GM19238 (cell line): ENCODE results near the gene SPRY4.
"Not testable (repeated sequence)": the region's sequence is repeated elsewhere in the genome, so short reads cannot be mapped to it uniquely, and the experiment has no call there.

Experiments
- DNase-seq: peaks from one replicate; pipeline ENCODE4 v3.0.0; 2011; ENCODE audit warnings: low spot score; ENCODE audit not compliant: insufficient read length

SPRY4 gene

DNA sequence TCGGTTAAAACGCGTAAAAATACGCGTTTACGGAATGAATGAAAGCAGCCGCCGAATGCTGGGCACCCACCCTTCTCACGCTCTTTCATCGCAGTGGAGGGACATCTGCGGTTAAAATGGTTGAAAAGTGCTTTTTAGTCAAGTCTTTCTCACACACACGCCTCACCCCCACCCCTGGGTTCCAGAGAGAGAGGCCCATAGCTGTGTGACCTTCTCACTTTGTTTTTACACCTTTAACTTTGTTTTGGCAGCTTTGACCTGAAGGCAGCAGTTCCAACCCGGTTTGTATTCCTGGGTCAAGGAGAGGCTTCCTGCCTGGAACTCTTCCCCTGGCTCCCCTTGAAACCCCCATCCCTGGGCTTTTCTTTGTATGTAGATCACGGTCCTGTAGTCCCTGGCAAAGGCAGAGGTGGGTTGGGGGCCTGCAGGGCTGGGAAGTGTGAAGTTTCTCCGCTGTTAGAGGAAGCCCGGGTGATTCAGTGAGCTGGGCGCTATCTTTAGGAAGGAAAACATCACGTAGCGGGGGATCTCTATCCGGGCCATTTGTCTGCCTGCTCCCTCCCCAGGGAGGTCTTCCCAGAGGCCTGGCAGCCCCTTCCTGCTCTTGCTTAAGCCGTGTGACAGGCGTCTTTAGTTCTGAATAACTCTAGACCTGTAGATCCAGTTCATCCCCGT lies 29.6 kb downstream of the SPRY4 start:
- DNase-seq, result no peak

- DNase-seq, result no peak
These were observed 31.3 kb downstream of the SPRY4 start for GRCh38 chr5:142293486-142293885.

GRCh38 chr5:142292808-142293207 lies 32.0 kb downstream of the SPRY4 start:
- no peak for DNase-seq

GRCh38 chr5:142292249-142292648 lies 32.6 kb downstream of the SPRY4 start:
- DNase-seq, result no peak

- no peak for DNase-seq
These were observed 34.1 kb downstream of the SPRY4 start for GRCh38 chr5:142290577-142291299.

DNA sequence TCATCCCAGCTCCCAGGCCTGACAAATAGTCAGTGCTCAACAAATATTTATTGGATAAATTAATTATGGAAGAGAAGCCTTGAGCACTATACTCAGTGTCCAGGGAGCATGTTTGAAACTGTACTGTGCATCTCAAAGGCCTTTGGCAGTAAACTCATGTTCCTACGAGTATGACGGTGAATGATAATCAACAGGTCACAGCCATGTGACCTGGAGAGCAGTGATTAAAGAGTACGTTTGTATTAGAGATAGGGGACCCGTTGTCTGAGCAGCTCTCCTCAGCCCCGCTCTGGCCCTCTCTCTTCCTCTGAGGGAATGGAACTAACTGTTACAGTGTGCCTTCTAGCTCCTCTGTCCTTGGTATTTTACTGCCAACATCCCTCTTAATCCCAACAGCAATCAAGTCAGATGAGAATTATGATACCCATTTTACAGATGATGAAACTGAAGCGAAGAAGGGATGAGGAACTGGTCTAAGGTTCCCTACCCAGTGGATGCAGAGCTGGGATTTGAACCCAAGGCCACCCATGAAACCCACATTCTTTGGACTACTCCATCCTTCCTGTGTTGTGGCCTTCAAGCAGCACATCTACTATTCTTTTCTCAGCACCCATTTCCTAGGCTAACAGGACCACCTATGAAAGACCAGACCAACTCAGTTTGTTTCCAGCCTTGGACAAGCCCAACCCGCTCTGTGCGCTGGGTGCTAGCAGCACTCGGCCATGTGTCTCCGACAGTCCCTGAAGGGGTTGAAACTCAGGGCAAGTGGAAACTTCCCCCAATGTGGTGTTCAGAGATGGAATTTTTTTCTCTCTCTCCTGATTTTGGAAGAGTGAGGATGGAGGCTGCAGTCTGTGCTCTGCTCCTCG lies 34.9 kb downstream of the SPRY4 start:
- DNase-seq, result no peak

GRCh38 chr5:142287973-142288313 lies 36.9 kb downstream of the SPRY4 start:
- DNase-seq, result no peak

GRCh38 chr5:142287096-142287972 lies 37.5 kb downstream of the SPRY4 start:
- DNase-seq, result peak; percentile 35

DNA sequence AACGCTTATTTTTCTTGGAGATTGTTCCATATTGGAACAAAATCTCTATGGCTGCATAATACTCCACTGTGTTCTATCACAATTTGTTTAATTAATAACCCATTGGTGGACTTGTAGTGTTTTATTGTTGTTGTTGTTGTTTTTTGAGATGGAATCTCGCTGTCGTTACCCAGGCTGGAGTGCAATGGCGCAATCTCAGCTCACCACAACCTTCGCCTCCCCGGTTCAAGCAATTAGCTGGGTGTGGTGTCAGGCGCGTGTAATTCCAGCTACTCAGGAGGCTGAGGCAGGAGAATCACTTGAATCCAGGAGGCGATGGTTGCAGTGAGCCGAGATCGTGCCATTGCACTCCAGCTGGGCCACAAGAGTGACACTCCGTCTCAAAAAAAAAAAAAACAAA lies 38.7 kb downstream of the SPRY4 start:
- DNase-seq, result no peak

DNA sequence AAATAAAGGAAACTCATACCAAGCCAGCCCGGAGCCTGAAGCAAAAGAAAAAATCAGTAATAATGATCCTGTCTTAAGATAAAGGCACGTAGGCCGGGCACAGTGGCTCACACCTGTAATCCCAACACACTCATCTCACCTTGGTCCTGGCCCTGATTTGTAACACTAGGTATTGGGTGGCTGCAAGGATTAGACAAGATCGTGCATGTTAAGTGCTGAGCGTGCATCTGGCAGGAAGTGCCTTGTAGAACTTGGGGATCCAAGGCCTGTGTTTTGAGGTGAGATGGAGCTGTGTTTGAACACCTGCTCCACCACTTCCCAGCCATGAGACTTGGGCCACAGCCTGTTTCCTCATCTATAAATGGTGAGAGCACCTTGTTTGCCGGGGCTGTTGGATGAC lies 41.5 kb downstream of the SPRY4 start:
- DNase-seq, result no peak

GRCh38 chr5:142281966-142282365 lies 42.9 kb downstream of the SPRY4 start:
- DNase-seq, result no peak

GRCh38 chr5:142281008-142281367 lies 43.8 kb downstream of the SPRY4 start:
- no peak for DNase-seq

- no peak for DNase-seq
These were observed 44.5 kb downstream of the SPRY4 start for GRCh38 chr5:142280066-142281007.

- no peak for DNase-seq
These were observed 46.2 kb downstream of the SPRY4 start for GRCh38 chr5:142278627-142279026.

DNA sequence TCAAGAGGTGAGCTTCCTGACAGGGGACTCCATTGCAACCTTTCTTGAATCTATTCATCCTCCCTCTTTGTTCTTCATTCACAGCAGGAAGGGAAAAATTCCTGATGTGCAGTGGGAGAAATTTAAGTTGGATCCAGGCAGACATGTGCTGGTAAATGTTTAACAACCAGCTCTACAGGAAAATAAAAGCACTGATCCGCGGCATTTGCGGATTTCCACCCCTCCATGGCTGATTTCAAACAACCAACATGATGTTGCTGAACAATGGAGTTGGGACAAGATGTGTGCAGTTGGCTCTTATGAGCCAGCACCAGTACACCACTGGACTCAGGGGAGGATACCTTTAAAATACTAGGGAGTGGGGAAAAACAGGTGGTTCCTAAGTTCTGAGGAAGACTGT lies 47.0 kb downstream of the SPRY4 start:
- no peak for DNase-seq

DNA sequence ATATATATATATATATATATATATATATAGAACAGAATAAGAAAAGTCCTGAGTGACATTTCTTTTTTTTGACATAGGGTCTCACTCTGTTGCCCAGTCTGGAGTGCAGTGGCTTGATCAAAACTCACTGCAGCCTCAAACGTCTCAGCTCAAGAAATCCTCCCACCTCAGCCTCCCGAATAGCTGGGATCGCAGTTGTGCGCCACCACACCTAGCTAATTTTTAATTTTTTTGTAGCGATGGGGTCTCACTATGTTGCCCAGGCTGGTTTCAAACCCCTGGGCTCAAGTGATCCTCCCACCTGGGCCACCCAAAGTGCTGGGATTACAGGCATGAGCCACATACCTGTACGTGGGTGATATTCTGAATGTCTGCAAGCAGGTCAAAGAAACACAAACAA lies 48.3 kb downstream of the SPRY4 start:
- DNase-seq, result no peak

DNA sequence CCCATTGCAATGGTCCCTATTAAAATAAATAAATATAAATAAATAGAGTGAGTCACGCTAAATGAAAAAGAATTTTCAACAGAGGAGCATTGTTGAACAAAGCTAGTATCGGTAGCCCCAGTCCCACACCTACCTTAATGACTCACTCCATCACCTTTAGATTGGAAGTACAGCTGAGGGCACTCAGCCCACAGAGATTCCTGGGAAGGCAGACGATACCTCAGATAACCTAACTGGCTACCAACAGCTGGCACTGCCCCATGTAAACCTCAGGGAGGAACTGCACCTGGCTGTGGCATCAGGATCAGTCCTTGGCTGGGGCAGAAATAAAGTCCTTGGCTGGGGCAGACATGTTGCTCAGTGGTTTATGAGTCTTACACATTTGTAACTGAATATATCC lies 49.3 kb downstream of the SPRY4 start:
- DNase-seq, result no peak

GRCh38 chr5:142272596-142272995 lies 52.2 kb downstream of the SPRY4 start:
- DNase-seq, result not testable (repeated sequence)

- not testable (repeated sequence) for DNase-seq
These were observed 60.7 kb downstream of the SPRY4 start for GRCh38 chr5:142264084-142264483.

DNA sequence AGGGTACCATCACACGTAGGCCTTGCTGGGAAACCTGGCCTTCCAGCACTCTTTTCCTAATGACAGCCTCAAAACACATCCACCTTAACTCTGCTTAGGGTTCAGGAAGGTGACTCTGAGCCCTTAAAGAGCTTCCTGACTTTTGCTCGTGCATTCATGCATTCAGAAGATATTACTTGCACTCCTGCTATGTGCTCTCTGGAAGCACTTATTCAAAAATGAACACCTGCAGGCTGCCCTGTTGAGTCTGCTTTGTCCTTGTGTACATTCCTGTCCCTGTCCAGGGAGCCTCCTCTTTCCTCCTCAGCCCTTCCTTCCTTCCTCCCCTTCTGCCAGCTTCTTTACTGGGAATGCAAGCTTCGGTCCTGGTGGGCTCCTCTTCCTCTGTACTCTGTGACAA lies 61.5 kb downstream of the SPRY4 start:
- no peak for DNase-seq
